ENCODE data around the gene DEPDC1B.

DNA sequence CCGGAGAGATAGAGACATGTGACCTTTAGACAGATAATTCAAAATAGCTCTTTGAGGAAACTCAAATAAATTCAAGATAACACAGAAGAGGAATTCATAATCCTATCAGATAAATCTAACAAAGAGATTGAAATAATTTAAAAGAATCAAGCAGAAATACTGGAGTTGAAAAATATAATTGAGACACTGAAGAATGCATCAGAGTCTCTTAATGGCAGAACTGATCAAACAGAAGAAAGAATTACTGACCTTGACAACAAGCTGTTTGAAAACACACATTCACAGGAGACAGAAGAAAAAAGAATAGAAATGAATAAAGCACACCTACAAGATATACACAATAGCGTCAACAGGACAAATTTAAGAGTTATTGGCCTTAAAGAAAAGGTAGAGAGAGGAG, 40.4 kb upstream of the DEPDC1B start:
- TF ChIP-seq, protein P1, sequence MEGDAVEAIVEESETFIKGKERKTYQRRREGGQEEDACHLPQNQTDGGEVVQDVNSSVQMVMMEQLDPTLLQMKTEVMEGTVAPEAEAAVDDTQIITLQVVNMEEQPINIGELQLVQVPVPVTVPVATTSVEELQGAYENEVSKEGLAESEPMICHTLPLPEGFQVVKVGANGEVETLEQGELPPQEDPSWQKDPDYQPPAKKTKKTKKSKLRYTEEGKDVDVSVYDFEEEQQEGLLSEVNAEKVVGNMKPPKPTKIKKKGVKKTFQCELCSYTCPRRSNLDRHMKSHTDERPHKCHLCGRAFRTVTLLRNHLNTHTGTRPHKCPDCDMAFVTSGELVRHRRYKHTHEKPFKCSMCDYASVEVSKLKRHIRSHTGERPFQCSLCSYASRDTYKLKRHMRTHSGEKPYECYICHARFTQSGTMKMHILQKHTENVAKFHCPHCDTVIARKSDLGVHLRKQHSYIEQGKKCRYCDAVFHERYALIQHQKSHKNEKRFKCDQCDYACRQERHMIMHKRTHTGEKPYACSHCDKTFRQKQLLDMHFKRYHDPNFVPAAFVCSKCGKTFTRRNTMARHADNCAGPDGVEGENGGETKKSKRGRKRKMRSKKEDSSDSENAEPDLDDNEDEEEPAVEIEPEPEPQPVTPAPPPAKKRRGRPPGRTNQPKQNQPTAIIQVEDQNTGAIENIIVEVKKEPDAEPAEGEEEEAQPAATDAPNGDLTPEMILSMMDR (IDR thresholded peaks at IDR 0.05), result no peak
- no peak for TF ChIP-seq POLR2A (IDR thresholded peaks at IDR 0.05)

All from Peyer's patch (tissue), 4 donors.